ENCODE data around the gene ADGRD1.

Gene ADGRD1

GRCh38 chr12:131177599-131177998, 223.9 kb downstream of the ADGRD1 start:
- no peak for FAIRE-seq
- TF ChIP-seq POLR2AphosphoS5 (IDR thresholded peaks at IDR 0.05; ENCODE audit: low read depth, low read length) (no peak), TAF1 (IDR thresholded peaks at IDR 0.05; ENCODE audit: low read depth, low read length) (no peak), POU2F2 (IDR thresholded peaks at IDR 0.05; ENCODE audit: low read depth, low read length) (no peak), SPI1 (IDR thresholded peaks at IDR 0.05; ENCODE audit: low read depth, low read length) (no peak), PAX5 (IDR thresholded peaks at IDR 0.05; ENCODE audit: insufficient read depth, low read length, severe bottlenecking) (no peak), POLR2A (IDR thresholded peaks at IDR 0.05; ENCODE audit: low read depth, low read length) (no peak)
- DNase-seq (ENCODE audit: insufficient read length, low spot score): no peak

- FAIRE-seq (no peak), DNase-seq (ENCODE audit: insufficient read length, low spot score) (no peak)
- TF ChIP-seq PAX5 (IDR thresholded peaks at IDR 0.05; ENCODE audit: insufficient read depth, low read length, severe bottlenecking): no peak
- no peak for TF ChIP-seq SPI1 (IDR thresholded peaks at IDR 0.05; ENCODE audit: low read depth, low read length)
- TF ChIP-seq POU2F2 (IDR thresholded peaks at IDR 0.05; ENCODE audit: low read depth, low read length): no peak
- TF ChIP-seq POLR2AphosphoS5 (IDR thresholded peaks at IDR 0.05; ENCODE audit: low read depth, low read length): no peak
- no peak for TF ChIP-seq TAF1 (IDR thresholded peaks at IDR 0.05; ENCODE audit: low read depth, low read length)
- no peak for TF ChIP-seq POLR2A (IDR thresholded peaks at IDR 0.05; ENCODE audit: low read depth, low read length)
Observed at GRCh38 chr12:131187602-131188001, 233.9 kb downstream of the ADGRD1 start.

- no peak for DNase-seq (ENCODE audit: insufficient read length, low spot score)
- no peak for FAIRE-seq
- TF ChIP-seq SPI1 (IDR thresholded peaks at IDR 0.05; ENCODE audit: low read depth, low read length) (no peak), POU2F2 (IDR thresholded peaks at IDR 0.05; ENCODE audit: low read depth, low read length) (no peak), POLR2A (IDR thresholded peaks at IDR 0.05; ENCODE audit: low read depth, low read length) (no peak), TAF1 (IDR thresholded peaks at IDR 0.05; ENCODE audit: low read depth, low read length) (no peak), POLR2AphosphoS5 (IDR thresholded peaks at IDR 0.05; ENCODE audit: low read depth, low read length) (no peak), PAX5 (IDR thresholded peaks at IDR 0.05; ENCODE audit: insufficient read depth, low read length, severe bottlenecking) (no peak)
Observed at GRCh38 chr12:131188131-131189050, 234.7 kb downstream of the ADGRD1 start.

GRCh38 chr12:131189781-131190180, 236.1 kb downstream of the ADGRD1 start:
- DNase-seq (ENCODE audit: insufficient read length, low spot score) (no peak), FAIRE-seq (no peak)
- TF ChIP-seq POLR2AphosphoS5 (IDR thresholded peaks at IDR 0.05; ENCODE audit: low read depth, low read length) (no peak), PAX5 (IDR thresholded peaks at IDR 0.05; ENCODE audit: insufficient read depth, low read length, severe bottlenecking) (no peak), TAF1 (IDR thresholded peaks at IDR 0.05; ENCODE audit: low read depth, low read length) (no peak), SPI1 (IDR thresholded peaks at IDR 0.05; ENCODE audit: low read depth, low read length) (no peak), POLR2A (IDR thresholded peaks at IDR 0.05; ENCODE audit: low read depth, low read length) (no peak), POU2F2 (IDR thresholded peaks at IDR 0.05; ENCODE audit: low read depth, low read length) (no peak)

GRCh38 chr12:131190965-131191364, 237.3 kb downstream of the ADGRD1 start:
- TF ChIP-seq POLR2AphosphoS5 (IDR thresholded peaks at IDR 0.05; ENCODE audit: low read depth, low read length) (no peak), PAX5 (IDR thresholded peaks at IDR 0.05; ENCODE audit: insufficient read depth, low read length, severe bottlenecking) (no peak), POU2F2 (IDR thresholded peaks at IDR 0.05; ENCODE audit: low read depth, low read length) (no peak), SPI1 (IDR thresholded peaks at IDR 0.05; ENCODE audit: low read depth, low read length) (no peak), POLR2A (IDR thresholded peaks at IDR 0.05; ENCODE audit: low read depth, low read length) (no peak), TAF1 (IDR thresholded peaks at IDR 0.05; ENCODE audit: low read depth, low read length) (no peak)
- DNase-seq (ENCODE audit: insufficient read length, low spot score) (no peak), FAIRE-seq (no peak)
